AG09309 (cell line): ENCODE measurements around the gene SLFN5.

Experiments
- DNase-seq: peaks from one replicate; pipeline ENCODE4 v3.0.0-alpha.2; 2010; ENCODE audit warnings: low read depth
- H3K4me3 ChIP-seq: 2 replicates; pipeline ENCODE4 v1.5.1; 2011; ENCODE audit warnings: mild to moderate bottlenecking, low read depth, low read length, moderate library complexity; ENCODE audit not compliant: control insufficient read depth
- TF ChIP-seq, protein P1 (sequence below): IDR thresholded peaks from 2 replicates; pipeline ENCODE4 v1.5.1; 2011; ENCODE audit warnings: mild to moderate bottlenecking, low read depth, low read length, inconsistent platforms; ENCODE audit not compliant: insufficient read depth, control insufficient read depth; ENCODE audit errors: missing control alignments

The SLFN5 gene

DNA sequence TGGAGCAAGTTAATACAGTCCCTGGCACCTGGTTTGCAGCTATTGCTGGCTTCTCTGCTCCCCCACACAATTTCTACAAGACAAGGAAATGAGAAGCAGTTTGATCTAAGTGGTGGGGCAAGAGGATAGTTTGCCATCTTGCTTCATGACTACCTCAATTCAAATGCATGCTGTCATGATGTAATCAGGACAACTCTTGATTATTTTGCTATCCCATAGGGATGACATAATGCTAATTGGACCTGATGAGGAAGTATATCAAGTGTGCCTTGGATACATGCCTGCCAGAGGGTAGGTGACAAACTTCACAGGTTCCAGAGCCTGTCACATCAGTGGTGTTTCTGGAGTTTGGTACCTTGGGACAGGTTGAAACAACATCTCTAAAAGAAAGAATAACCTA, 40.9 kb downstream of the SLFN5 start:
- TF ChIP-seq, protein P1, sequence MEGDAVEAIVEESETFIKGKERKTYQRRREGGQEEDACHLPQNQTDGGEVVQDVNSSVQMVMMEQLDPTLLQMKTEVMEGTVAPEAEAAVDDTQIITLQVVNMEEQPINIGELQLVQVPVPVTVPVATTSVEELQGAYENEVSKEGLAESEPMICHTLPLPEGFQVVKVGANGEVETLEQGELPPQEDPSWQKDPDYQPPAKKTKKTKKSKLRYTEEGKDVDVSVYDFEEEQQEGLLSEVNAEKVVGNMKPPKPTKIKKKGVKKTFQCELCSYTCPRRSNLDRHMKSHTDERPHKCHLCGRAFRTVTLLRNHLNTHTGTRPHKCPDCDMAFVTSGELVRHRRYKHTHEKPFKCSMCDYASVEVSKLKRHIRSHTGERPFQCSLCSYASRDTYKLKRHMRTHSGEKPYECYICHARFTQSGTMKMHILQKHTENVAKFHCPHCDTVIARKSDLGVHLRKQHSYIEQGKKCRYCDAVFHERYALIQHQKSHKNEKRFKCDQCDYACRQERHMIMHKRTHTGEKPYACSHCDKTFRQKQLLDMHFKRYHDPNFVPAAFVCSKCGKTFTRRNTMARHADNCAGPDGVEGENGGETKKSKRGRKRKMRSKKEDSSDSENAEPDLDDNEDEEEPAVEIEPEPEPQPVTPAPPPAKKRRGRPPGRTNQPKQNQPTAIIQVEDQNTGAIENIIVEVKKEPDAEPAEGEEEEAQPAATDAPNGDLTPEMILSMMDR = no peak
- H3K4me3 ChIP-seq = no peak overlapping the region
- DNase-seq = no peak

DNA sequence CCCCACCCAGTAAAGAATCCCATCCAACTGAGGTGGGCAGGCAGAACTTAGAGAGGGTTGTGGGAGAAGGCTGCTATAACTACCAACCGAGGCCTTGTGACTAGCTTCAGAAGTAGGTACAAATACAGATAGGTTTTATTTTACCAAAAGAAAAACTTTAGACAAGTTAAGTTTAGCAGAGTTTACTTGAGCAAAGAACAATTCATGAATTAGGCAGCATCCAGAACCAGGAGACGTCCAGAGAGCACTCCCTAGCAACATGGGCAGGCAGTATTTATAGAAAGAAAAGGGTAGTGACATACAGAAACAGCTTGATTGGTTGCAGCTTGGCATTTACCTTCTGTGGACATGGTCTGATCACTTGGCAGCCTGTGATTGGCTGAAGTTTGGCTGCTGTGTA, 42.1 kb downstream of the SLFN5 start:
- TF ChIP-seq, protein P1 = no peak
- no peak overlapping the region for H3K4me3 ChIP-seq
- DNase-seq = no peak

DNA sequence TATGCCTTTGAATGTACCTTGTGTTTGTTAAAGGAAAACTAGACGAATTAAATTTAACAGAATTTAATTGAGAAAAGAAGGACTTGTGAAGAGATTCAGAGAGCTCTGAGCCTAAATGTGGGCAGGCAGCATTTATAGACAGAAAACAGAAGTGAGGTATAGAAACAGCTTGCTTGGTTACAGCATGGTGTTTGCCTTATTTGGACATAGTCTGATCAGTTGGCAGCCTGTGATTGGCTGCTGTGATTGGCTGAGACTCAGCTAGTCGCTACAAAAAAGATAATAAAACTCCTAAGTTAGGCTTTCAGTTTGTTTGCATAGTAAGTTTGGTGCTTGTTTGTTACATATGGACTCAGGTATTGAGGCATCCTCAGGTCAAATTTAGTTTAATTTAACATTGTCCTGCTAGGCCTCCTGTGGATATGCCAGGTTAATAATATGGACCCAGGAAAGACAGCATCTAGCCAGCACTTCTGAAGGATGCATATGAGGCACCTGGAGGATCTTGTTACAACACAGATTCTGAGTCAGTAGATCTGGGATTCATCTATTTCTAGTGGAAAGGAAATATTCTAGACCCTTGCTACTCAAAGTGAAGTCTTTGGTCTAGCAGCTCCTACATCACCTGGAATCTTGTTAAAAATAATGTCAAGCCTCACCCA, 43.4 kb downstream of the SLFN5 start:
- TF ChIP-seq, protein P1 = no peak
- no peak overlapping the region for H3K4me3 ChIP-seq
- no peak for DNase-seq

DNA sequence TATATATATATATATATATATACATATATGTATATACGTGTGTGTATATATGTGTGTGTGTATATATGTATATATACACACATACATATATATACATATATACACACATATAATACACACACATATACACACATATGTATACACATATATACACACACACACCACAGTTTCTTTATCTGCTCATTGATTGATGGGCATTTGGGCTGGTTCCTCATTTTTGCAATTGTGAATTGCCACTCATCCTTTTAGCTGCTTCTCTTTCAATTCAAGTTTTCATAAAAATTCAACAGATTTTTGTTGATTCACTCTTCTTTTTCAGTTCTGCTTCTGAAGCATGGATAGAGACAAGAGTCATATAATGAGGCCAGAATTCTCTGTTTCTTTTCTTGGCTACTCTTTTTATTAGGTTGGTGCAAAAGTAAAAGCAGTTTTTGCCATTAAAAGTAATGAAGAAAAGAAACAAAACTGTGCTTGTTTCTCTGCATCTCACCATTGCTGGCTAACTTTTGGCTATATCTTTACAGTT, 44.5 kb downstream of the SLFN5 start:
- H3K4me3 ChIP-seq = no peak overlapping the region
- TF ChIP-seq, protein P1 = no peak
- DNase-seq = no peak

DNA sequence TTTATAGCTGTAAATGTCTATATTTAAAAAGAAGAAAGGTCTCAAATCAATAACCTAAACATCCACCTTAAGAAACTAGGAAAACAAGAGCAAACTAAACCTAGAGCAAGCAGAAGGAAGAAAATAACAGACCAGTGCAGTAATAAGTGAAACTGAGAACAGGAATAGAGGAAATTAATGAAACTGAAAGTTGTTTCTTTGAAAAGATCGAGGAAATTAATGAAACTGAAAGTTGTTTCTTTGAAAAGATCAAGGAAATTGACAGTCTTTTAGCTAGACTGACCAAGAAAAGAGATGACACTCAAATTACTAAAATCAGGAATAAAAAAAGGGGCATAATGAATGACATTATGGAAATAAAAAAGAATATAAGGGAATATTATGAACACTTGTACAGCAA, 46.4 kb downstream of the SLFN5 start:
- TF ChIP-seq, protein P1 = no peak
- H3K4me3 ChIP-seq = no peak overlapping the region
- DNase-seq = no peak

DNA sequence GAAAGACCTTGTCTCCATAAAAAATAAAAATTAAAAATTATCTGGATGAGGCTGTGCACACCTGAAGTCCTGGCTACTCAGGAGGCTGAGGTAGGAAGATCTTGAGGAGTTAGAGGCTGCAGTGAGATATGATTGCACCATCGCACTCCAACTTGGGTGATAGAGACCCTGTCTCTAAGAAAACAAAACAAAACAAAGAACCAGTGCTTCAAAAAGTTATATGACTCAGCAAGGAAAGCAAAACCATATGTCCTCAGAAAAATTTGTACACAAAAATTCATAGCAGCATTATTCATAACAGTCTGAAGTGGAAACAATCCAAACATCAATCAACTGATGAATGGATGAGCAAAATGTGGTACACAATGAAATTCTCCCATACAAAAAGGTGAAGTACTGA, 48.9 kb downstream of the SLFN5 start:
- TF ChIP-seq, protein P1 = no peak
- no peak overlapping the region for H3K4me3 ChIP-seq
- peak; percentile 45 for DNase-seq
